T-helper 1 cell treated with Interleukin-12 subunit alpha and Interleukin-12 subunit beta and Interleukin-4 antibody, amounts not matched to agents 30 μg/mL and 1 μg/mL, for 36 hours (primary cell): ENCODE data around the gene BCKDK.
"Not testable (repeated sequence)": the region's sequence is repeated elsewhere in the genome, so short reads cannot be mapped to it uniquely, and the experiment has no call there.

Experiments
- H3K27ac Mint-ChIP-seq: one replicate; pipeline ENCODE4 v1.8.0; 2021; ENCODE audit warnings: mild to moderate bottlenecking, mixed read lengths
- H3K27me3 Mint-ChIP-seq: one replicate; pipeline ENCODE4 v1.8.0; 2021; ENCODE audit warnings: low read depth, mixed read lengths
- H3K36me3 Mint-ChIP-seq: one replicate; pipeline ENCODE4 v1.8.0; 2021; ENCODE audit warnings: low read depth, mixed read lengths
- H3K4me1 Mint-ChIP-seq: one replicate; pipeline ENCODE4 v1.8.0; 2021; ENCODE audit warnings: low read depth, mixed read lengths
- H3K4me3 Mint-ChIP-seq: one replicate; pipeline ENCODE4 v1.8.0; 2021; ENCODE audit warnings: mild to moderate bottlenecking, moderate library complexity, mixed read lengths
- H3K9me3 Mint-ChIP-seq: one replicate; pipeline ENCODE4 v1.8.0; 2021; ENCODE audit warnings: mixed read lengths

Gene BCKDK

DNA sequence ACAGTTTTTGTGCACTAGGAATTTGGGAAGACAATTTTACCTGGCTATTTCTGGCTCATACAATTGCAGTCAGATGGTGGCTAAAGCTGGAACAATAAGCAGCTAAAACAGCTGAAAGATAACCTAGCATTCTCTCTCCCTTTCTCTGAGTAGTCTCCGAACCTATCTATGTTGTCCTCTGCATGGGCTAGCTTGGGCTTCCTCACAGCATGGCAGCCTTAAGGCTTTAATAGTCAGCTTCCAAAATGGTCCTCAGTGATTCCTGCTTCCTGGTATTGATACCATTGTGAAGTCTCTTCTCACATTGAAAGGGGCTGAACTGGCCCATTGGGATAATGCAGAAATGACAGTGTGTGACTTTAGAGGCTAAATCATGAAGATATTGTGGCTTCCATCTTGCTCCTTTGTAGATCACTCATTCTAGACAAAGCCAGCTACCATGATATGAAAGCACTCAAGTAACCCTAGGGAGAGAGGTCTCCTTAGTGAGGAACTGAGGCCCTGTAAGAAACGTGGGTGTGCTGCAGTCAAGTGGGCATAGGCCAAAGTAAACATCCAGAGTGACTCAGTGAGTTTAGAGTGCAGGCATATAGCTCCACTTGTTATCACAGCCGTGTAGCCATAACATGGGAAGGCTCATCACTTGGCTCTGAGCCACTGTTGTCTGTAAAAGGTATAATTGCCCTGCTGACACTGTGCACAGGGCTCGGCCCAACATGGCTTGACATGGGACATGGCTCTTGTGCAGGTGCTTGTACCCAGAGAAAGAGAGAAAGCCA lies 8.1 kb upstream of the BCKDK start:
- no peak overlapping the region for H3K4me3 Mint-ChIP-seq
- H3K27ac Mint-ChIP-seq, result no peak overlapping the region
- no peaks in the 10 kb centered on the region for H3K9me3 Mint-ChIP-seq
- H3K27me3 Mint-ChIP-seq, result peaks cover 7% of the 10 kb centered on the region
- H3K36me3 Mint-ChIP-seq, result no peaks in the 10 kb centered on the region
- peaks cover 9% of the 10 kb centered on the region for H3K4me1 Mint-ChIP-seq

DNA sequence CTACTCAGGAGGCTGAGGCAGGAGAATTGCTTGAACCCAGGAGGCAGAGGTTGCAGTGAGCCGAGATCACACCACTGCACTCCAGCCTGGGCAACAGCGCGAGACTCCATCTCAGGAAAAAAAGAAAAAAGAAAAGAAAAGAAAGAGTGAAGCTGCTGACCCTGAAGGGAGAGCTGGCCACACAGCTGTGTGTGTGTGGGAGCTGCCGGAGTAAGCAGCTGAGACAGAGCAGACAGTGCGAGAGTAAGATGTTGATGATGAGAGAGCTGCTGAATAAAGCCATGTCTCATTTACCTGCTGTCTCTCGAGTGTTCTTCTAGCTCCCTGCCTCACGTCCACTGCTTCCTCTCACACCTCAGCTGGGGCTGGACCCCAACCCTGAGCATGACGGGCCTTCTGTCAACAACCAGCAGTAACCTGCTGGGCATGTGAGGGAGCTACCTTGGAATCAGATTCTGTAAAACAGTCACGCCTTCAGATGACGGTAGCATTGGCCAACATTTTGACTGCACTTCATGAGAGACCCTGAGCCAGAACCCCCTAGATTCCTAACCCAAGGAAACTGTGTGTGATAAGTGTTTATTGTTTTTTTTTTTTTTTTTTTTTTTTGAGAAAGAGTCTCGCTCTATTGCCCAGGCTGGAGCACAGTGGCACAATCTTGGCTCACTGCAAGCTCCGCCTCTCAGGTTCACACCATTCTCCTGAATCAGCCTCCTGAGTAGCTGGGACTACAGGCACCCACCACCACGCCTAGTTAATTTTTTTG lies 7.1 kb upstream of the BCKDK start:
- H3K4me1 Mint-ChIP-seq, H3K9me3 Mint-ChIP-seq, H3K27me3 Mint-ChIP-seq, H3K4me3 Mint-ChIP-seq, H3K36me3 Mint-ChIP-seq, H3K27ac Mint-ChIP-seq: not testable (repeated sequence)

DNA sequence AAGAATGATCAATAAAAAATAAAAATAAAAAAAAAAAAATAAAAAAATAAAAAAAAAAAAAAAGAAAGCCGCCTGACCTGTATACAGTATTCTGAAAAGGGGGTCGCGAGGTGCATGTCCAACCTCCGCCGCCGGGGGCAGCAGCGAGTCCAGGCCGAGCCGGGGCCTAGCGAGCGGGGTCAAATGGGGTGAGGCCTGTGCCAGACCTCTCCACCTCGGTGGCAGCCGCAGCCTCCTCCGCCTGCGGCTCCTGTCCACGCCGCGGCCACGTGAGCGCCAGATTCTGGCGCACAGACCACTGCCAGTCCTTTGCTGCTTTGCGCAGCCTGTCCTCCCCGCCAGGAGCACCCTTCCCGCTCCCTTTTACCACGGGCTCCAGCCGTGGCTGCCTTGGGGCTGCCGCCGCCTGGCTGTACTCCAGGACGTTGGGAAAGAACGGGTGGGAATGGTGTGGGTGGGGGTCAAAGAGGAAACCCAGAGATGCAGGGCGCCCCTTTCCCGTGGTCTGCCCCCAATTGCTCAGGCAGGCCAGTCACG lies 2.4 kb upstream of the BCKDK start:
- Mint-ChIP-seq H3K4me1 (peaks cover 14% of the 10 kb centered on the region), H3K9me3 (no peaks in the 10 kb centered on the region), H3K4me3 (no peak overlapping the region), H3K36me3 (peaks cover 7% of the 10 kb centered on the region), H3K27me3 (no peaks in the 10 kb centered on the region), H3K27ac (no peak overlapping the region)

DNA sequence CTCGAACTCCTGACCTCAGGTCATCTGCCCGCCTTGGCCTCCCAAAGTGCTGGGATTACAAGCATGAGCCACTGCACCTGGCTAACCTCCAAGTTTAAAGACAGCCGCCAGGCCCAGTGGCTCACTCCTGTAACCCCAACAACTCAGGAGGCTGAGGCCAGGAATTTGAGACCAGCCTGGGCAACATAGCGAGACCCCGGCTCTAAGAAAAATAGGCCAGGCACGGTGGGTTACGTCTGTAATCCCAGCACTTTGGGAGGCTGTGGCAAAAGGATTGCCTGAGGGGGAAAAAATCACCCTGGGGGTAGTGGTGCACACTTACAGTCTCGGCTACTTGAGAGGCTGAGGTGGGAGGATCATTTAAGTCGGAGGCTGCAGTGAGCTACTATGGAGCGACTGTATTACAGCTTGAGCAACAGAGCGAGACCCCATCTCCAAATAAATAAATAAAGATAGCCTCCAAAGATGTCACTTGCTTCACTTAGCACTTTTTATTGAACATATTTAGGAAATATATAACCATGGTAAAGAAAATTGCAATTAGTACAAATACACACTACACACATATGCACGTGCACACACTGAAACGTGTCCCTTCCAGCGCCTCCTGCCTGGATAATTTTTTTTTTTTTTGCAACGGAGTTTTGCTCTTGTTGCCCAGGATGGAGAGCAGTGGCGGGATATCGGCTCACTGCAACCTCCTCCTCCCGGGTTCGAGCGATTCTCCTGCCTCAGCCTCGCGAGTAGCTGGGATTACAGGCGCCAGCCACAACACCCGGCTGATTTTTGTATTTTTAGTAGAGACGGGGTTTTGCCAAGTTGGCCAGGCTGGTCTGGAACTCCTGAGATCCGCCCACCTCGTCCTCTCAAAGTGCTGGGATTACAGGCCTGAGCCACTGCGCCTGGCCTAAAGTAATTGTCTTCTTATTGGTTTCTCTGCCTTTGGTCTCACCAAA lies 1.4 kb upstream of the BCKDK start:
- H3K27ac Mint-ChIP-seq, result no peak overlapping the region
- H3K4me3 Mint-ChIP-seq, result no peak overlapping the region
- H3K9me3 Mint-ChIP-seq, result no peaks in the 10 kb centered on the region
- H3K27me3 Mint-ChIP-seq, result no peaks in the 10 kb centered on the region
- H3K36me3 Mint-ChIP-seq, result peaks cover 7% of the 10 kb centered on the region
- peaks cover 14% of the 10 kb centered on the region for H3K4me1 Mint-ChIP-seq

DNA sequence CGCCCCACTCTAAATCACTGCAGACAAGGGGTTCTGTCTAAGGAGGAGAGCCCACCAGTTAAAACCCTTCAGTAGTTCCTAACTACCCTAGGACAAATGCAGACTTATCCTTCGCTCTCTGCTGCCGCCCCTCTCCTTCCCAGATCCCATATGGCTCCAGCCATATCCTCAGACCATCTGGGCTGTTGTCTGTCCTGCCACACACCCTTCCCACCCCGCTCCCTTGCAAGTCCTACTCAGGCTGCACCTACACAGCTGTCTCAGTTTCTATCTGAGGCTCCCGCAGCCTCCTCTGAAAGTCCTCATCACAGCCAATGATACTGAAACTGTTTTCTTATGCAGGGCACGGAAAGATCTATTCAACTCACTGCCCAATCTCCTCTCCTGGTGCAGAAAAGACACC lies 720 bp upstream of the BCKDK start:
- peak overlapping the region; percentile 88 for H3K4me3 Mint-ChIP-seq
- peaks cover 14% of the 10 kb centered on the region for H3K4me1 Mint-ChIP-seq
- peak overlapping the region; percentile 92 for H3K27ac Mint-ChIP-seq
- H3K27me3 Mint-ChIP-seq, result no peaks in the 10 kb centered on the region
- no peaks in the 10 kb centered on the region for H3K9me3 Mint-ChIP-seq
- H3K36me3 Mint-ChIP-seq, result peaks cover 7% of the 10 kb centered on the region

DNA sequence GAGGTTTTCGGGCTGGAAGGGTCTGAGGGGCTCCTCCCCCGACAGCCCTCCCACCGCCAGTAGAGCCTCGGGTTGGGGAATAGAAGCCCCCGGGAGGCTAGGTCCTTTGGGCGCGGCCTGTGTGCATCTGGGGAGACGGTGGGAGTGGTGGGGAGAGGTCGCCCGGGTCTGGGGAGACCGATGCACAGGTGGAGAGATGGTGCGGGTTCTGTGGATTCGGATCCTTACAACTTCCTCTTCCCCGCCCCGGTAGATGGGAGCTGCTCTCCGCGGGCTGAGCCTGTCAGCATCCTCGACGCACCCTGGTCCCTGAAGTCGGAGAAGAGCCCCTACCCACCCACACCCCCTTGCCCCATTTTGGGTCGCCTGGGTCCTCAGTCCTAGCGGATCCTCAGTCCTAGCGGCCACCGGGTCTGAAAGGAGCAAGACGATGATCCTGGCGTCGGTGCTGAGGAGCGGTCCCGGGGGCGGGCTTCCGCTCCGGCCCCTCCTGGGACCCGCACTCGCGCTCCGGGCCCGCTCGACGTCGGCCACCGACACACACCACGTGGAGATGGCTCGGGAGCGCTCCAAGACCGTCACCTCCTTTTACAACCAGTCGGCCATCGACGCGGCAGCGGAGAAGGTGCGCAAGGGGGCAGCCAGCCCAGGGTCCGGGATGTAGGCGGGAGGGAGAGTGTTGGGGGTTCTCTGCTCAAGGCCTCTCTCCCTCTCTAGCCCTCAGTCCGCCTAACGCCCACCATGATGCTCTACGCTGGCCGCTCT lies 790 bp downstream of the BCKDK start:
- Mint-ChIP-seq H3K9me3 (no peaks in the 10 kb centered on the region), H3K27ac (no peak overlapping the region), H3K4me1 (peaks cover 17% of the 10 kb centered on the region), H3K27me3 (no peaks in the 10 kb centered on the region), H3K4me3 (peak overlapping the region; percentile 84), H3K36me3 (peaks cover 7% of the 10 kb centered on the region)

DNA sequence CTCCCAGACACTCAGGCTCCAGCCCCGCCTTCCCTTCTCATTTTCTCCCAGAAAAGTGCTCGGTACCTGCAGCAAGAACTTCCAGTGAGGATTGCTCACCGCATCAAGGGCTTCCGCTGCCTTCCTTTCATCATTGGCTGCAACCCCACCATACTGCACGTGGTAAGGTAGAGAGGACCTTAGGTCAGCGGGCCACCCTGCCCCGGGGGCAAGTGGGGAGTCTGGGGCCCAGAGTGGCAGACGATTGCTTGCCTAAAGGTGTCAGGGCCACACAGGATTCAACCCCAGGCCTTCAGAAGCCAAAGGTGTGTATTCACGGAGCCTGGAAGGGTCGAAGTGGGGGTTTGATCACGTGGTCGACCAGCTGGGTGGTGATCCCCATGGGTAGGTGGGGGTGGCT lies 1.4 kb downstream of the BCKDK start:
- no peaks in the 10 kb centered on the region for H3K27me3 Mint-ChIP-seq
- H3K4me3 Mint-ChIP-seq, result peak overlapping the region; percentile 84
- H3K36me3 Mint-ChIP-seq, result peaks cover 7% of the 10 kb centered on the region
- peak overlapping the region; percentile 72 for H3K27ac Mint-ChIP-seq
- no peaks in the 10 kb centered on the region for H3K9me3 Mint-ChIP-seq
- H3K4me1 Mint-ChIP-seq, result peaks cover 17% of the 10 kb centered on the region

DNA sequence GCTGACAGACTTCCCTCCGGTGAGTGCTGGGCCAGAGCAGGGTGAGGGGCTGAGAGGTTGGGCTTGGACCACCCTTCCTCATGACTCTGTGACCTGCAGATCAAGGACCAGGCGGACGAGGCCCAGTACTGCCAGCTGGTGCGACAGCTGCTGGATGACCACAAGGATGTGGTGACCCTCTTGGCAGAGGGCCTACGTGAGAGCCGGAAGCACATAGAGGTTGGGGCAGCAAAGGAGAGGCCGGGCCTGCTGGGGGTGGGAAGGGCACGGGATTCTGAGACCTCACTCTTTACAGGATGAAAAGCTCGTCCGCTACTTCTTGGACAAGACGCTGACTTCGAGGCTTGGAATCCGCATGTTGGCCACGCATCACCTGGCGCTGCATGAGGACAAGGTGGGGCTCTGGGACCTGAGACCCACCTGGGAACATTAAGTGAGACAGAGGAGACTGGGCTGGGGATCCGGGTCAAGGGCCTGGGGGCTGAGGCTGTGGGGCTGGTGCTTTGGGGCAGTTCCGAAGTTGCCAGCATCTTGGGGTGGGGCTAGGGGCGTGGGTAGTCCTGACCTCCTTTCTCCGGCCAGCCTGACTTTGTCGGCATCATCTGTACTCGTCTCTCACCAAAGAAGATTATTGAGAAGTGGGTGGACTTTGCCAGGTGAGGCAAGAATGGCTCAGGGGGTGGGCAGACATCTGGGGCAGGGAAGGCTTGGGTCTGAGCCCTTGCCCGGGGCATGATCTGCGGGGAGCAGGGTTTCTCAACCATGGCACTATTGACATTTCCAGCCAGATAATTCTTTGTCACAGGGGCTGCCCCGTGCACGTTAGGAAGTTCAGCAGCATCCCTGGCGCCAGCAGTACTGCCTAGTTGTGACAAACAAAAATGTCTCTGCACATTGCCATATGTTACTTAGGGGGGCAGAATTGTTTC lies 2.2 kb downstream of the BCKDK start:
- H3K9me3 Mint-ChIP-seq, result no peaks in the 10 kb centered on the region
- no peaks in the 10 kb centered on the region for H3K27me3 Mint-ChIP-seq
- H3K36me3 Mint-ChIP-seq, result peaks cover 9% of the 10 kb centered on the region
- peaks cover 17% of the 10 kb centered on the region for H3K4me1 Mint-ChIP-seq
- H3K27ac Mint-ChIP-seq, result peak overlapping the region; percentile 39
- H3K4me3 Mint-ChIP-seq, result peak overlapping the region; percentile 84

DNA sequence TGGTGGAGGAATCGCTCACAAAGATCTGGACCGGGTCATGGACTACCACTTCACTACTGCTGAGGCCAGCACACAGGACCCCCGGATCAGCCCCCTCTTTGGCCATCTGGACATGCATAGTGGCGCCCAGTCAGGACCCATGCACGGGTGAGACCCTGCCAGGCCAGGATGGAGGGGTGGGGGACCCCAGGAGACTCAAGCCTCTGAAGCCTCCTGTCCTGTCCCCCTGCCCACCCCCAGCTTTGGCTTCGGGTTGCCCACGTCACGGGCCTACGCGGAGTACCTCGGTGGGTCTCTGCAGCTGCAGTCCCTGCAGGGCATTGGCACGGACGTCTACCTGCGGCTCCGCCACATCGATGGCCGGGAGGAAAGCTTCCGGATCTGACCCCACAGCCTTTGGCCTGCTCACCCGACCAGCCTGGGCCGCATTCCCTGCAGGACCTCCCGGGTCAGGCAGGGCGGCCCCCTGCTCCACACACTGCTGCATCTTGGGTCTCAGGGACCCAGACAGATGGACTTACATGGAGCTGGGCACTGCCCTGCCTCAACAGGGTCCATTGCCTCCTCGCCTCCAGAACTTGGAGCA lies 3.8 kb downstream of the BCKDK start:
- H3K36me3 Mint-ChIP-seq, result peaks cover 9% of the 10 kb centered on the region
- H3K9me3 Mint-ChIP-seq, result no peaks in the 10 kb centered on the region
- no peaks in the 10 kb centered on the region for H3K27me3 Mint-ChIP-seq
- no peak overlapping the region for H3K4me3 Mint-ChIP-seq
- no peak overlapping the region for H3K27ac Mint-ChIP-seq
- peaks cover 17% of the 10 kb centered on the region for H3K4me1 Mint-ChIP-seq

DNA sequence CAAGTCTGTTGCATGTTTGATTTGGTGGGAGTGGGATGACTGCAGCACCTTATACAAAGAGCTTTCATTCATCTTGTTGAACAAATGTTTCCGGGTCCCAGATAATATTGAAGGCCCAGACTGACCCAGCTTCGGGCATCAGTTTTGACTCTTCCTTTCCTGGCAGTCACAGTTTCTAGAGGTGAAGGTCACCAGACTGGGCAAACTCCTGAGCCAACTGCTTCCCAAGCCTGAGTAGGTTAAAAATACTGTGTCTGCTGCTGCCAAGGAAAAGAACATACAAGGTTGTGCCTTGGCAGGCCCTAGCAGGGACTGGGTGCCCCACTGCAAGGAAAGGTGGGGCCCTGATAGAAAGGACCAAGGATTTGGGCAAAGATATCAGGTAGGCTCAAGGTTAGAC lies 4.5 kb downstream of the BCKDK start:
- peaks cover 12% of the 10 kb centered on the region for H3K4me1 Mint-ChIP-seq
- H3K36me3 Mint-ChIP-seq, result peaks cover 9% of the 10 kb centered on the region
- no peak overlapping the region for H3K27ac Mint-ChIP-seq
- H3K27me3 Mint-ChIP-seq, result no peaks in the 10 kb centered on the region
- no peak overlapping the region for H3K4me3 Mint-ChIP-seq
- H3K9me3 Mint-ChIP-seq, result no peaks in the 10 kb centered on the region

DNA sequence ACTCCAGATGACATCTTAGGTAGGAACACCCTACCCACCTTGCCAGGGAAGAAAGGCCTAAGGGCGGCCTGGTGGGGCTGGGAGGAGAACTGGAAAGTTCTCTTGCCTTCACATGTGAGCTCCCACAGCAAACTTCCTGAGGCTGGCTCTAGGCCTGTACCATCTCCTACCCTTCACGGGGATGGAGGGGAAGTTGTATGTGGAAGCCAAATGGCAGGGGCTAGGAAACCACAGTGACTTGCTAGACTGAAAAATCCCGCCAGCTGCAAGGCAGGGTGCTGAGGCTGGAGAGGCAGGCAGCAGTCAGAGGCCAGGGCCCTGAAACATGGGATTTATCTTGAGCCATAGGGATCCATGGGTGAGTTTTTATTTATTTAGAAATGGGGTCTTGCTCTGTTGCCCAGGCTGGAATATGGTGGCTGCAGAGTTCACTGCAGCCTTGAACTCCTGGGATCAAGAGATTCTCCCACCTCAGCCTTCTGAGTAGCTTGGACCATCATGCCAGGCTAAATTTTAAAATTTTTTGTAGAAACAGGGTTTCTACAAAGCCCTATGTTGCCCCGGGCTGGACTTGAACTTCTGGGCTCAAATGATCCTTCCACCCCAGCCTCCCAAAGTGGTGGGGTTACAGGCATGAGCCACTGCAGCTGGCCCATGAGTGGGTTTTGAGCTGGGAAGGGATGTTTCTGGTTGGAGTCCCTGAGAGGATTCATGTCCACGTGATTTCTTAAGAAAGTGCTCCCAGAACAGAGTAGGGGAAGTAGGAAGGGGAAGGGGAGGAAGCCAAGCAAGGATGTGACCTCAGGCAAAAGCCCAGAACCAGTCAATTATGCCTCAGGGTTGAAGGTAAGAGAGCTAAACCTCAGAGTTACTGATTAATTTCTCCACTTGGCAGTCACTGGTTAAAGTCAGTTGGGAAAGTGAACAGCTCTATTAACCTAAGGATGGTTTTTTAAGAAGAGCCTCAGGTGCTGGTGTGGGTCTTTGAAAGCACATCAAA lies 5.2 kb downstream of the BCKDK start:
- Mint-ChIP-seq H3K27ac (peak overlapping the region; percentile 65), H3K27me3 (no peaks in the 10 kb centered on the region), H3K4me3 (no peak overlapping the region), H3K9me3 (no peaks in the 10 kb centered on the region), H3K36me3 (peaks cover 9% of the 10 kb centered on the region), H3K4me1 (peaks cover 14% of the 10 kb centered on the region)

DNA sequence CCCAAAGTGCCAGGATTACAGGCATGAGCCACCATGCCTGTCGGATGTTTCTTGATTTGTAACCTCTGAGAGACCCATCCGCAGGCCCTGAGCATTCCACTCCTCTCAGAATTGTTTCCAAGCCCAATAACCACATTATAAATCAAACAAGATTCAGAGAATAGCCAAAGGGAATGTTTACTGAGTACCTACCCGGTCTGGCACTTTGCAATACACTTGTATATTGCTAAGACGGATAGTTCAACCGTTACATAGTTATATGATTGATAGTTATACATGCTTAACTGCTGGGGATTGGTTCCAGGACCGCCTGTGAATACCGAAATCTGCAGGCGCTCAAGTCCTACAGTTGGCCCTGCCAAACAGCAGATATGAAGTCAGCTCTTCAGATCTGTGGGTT lies 6.3 kb downstream of the BCKDK start:
- H3K4me1 Mint-ChIP-seq, result peaks cover 18% of the 10 kb centered on the region
- no peak overlapping the region for H3K4me3 Mint-ChIP-seq
- H3K9me3 Mint-ChIP-seq, result no peaks in the 10 kb centered on the region
- no peaks in the 10 kb centered on the region for H3K27me3 Mint-ChIP-seq
- peaks cover 9% of the 10 kb centered on the region for H3K36me3 Mint-ChIP-seq
- no peak overlapping the region for H3K27ac Mint-ChIP-seq
